Endothelial cell of umbilical vein (primary cell): ENCODE measurements around the gene DBR1. TPM values are rescaled to one million over a fixed set of nuclear protein-coding genes. Genes with fewer than 3 reads are reported as not detected.

Experiments
- BruUV-seq: library from RNA; stranded (reverse); fragments of 400-500 nt; replicated peaks from 2 replicates; lab custom pipeline; 2021; lab: Mats Ljungman, UMichigan
- CTCF ChIA-PET: fragments of 300-600, 350-600 bp; sonication (Branson Sonifier 250); formaldehyde crosslinking; loops from one replicate; lab custom pipeline; 2021; ENCODE audit warnings: antibody characterized with exemption, inconsistent platforms; lab: Charles Lee
- POLR2A ChIA-PET: fragments of 300-600, 350-600 bp; sonication (Branson Sonifier 250); formaldehyde crosslinking; loops from one replicate; lab custom pipeline; 2021; ENCODE audit warnings: antibody characterized with exemption, inconsistent platforms; lab: Charles Lee
- DNase-seq: peaks from one replicate; pipeline ENCODE4 v3.0.0-alpha.2; 2011; ENCODE audit warnings: low read depth, low spot score
- FAIRE-seq: peaks from 2 replicates; lab custom pipeline; 2011; peaks lifted over from hg19 to GRCh38; lab: Jason Lieb, UNC
- H2AFZ ChIP-seq: 2 replicates; pipeline ENCODE4 v1.6.0; 2012; ENCODE audit warnings: low read depth, low read length, control low read depth, inconsistent platforms
- H3K27ac ChIP-seq: 2 replicates; pipeline ENCODE4 v1.5.1; 2011; ENCODE audit warnings: low read depth, mild to moderate bottlenecking, control low read depth, low read length, moderate library complexity; ENCODE audit not compliant: insufficient read depth
- H3K27me3 ChIP-seq, 2 experiments: 2 replicates each; pipeline versions ENCODE4 v1.6.0 to v1.6.1; 2011; ENCODE audit warnings: low read length in 2 of 2, mixed read lengths in 1 of 2; ENCODE audit not compliant: control insufficient read depth in 2 of 2, insufficient read depth in 2 of 2
- H3K36me3 ChIP-seq, 2 experiments: 2 replicates in 1 of 2; 3 replicates in 1 of 2; pipeline ENCODE4 v1.5.1; 2011; ENCODE audit warnings: low read length in 2 of 2, mild to moderate bottlenecking in 1 of 2, moderate library complexity in 1 of 2; ENCODE audit not compliant: control insufficient read depth in 2 of 2, insufficient read depth in 2 of 2; ENCODE audit errors: extremely low read depth in 1 of 2
- H3K4me1 ChIP-seq: 3 replicates; pipeline ENCODE4 v1.5.1; 2011; ENCODE audit warnings: mild to moderate bottlenecking, low read length; ENCODE audit not compliant: control insufficient read depth, insufficient read depth; ENCODE audit errors: extremely low read depth
- H3K4me2 ChIP-seq: 2 replicates; pipeline ENCODE4 v1.6.1; 2011; ENCODE audit warnings: low read length, control low read depth, mixed read lengths; ENCODE audit not compliant: insufficient read depth
- H3K4me3 ChIP-seq, 3 experiments: fragments of 200-600 bp in 1 of 3; sonication (generic), shearing (Covaris generic) in 1 of 3; replicated peaks in 1 of 3; 2 replicates each; pipeline ENCODE4 v1.5.1; 2011 to 2016; ENCODE audit warnings: control low read depth in 3 of 3, low read length in 3 of 3, mild to moderate bottlenecking in 2 of 3, inconsistent platforms in 1 of 3, low read depth in 1 of 3, moderate library complexity in 1 of 3; ENCODE audit not compliant: insufficient read depth in 1 of 3
- H3K79me2 ChIP-seq: 2 replicates; pipeline ENCODE4 v1.6.0; 2012; ENCODE audit warnings: low read length, inconsistent platforms; ENCODE audit not compliant: control insufficient read depth, insufficient read depth
- H3K9ac ChIP-seq: replicated peaks from 2 replicates; pipeline ENCODE3; 2011; ENCODE audit warnings: low read length, control low read depth; ENCODE audit not compliant: insufficient read depth; ENCODE audit errors: extremely low read depth
- H3K9me1 ChIP-seq: replicated peaks from 3 replicates; pipeline ENCODE4 v1.6.0; 2011; ENCODE audit warnings: mild to moderate bottlenecking, low read length; ENCODE audit not compliant: control insufficient read depth, insufficient read depth; ENCODE audit errors: extremely low read depth
- H3K9me3 ChIP-seq: replicated peaks from 2 replicates; pipeline ENCODE4 v1.5.1; 2012; ENCODE audit warnings: low read length, inconsistent platforms; ENCODE audit not compliant: control insufficient read depth, insufficient read depth
- H4K20me1 ChIP-seq: replicated peaks from 2 replicates; pipeline ENCODE3; 2011; ENCODE audit warnings: mild to moderate bottlenecking, low read length; ENCODE audit not compliant: control insufficient read depth, insufficient read depth; ENCODE audit errors: extremely low read depth
- FOS ChIP-seq: IDR thresholded peaks from 2 replicates; pipeline ENCODE4 v1.6.1; 2011; ENCODE audit warnings: mild to moderate bottlenecking, low read length, moderate library complexity, borderline replicate concordance; ENCODE audit not compliant: insufficient read depth
- JUN ChIP-seq: IDR thresholded peaks from 2 replicates; pipeline ENCODE4 v1.6.1; 2011; ENCODE audit warnings: borderline replicate concordance, low read depth; ENCODE audit not compliant: insufficient read length, insufficient read depth
- MAX ChIP-seq: IDR thresholded peaks from 2 replicates; pipeline ENCODE4 v1.6.1; 2011; ENCODE audit not compliant: insufficient read depth, insufficient read length
- MYC ChIP-seq: IDR thresholded peaks from one replicate; pipeline ENCODE4 v1.6.1; 2011; ENCODE audit warnings: mild to moderate bottlenecking, low read depth, low read length
- POLR2A ChIP-seq: IDR thresholded peaks from 2 replicates; pipeline ENCODE4 v1.6.1; 2012; ENCODE audit warnings: low read depth, mild to moderate bottlenecking, control low read depth, low read length
- POLR2AphosphoS5 ChIP-seq: IDR thresholded peaks from 2 replicates; pipeline ENCODE4 v1.6.1; 2012; ENCODE audit warnings: low read depth, mild to moderate bottlenecking, control low read depth, low read length, moderate library complexity; ENCODE audit not compliant: insufficient read depth
- dilution Hi-C: fragments of 300-500 bp; cut with MboI; formaldehyde crosslinking; loops from one replicate; pipeline ENCODE4 v1.15.0; 2019; ENCODE audit warnings: low sequenced_read_pairs; ENCODE audit not compliant: extremely low pct_ligation_motif_present
- intact Hi-C: fragments of 100-400 bp; cut with micrococcal nuclease; formaldehyde crosslinking; loops from one replicate; pipeline ENCODE4 v1.10.0; 2022
- polyA plus RNA-seq, 4 experiments: library from polyadenylated mRNA; depleted of rRNA in 3 of 4; stranded (reverse) in 3 of 4; unstranded in 1 of 4; fragments of >200 nt; gene quantifications; 2 replicates each; pipeline versions ENCODE4 v1.2.1 to v1.2.3, GENCODE V29; 2011 to 2012; ENCODE audit warnings: missing spikeins in 1 of 4
- total RNA-seq: library from RNA; stranded (reverse); gene quantifications from 2 replicates; pipeline ENCODE4 v1.2.3, GENCODE V29; 2021
- TF ChIP-seq, protein P1 (sequence below), 2 donors: IDR thresholded peaks; 1 replicate in 1 of 2; 2 replicates in 1 of 2; pipeline ENCODE4 v1.5.1; 2011; ENCODE audit warnings: low read length in 2 of 2, mild to moderate bottlenecking in 2 of 2, moderate library complexity in 2 of 2, control low read depth in 1 of 2, inconsistent platforms in 1 of 2, low read depth in 1 of 2; ENCODE audit not compliant: insufficient read depth in 1 of 2; ENCODE audit errors: extremely low read depth in 1 of 2

DBR1 gene
- total and polyA plus RNA-seq, 2 donors (not counting 3 experiments of a cell fraction or from before 2014, with no cell fraction given), result 10.3 to 17.8 TPM

DNA sequence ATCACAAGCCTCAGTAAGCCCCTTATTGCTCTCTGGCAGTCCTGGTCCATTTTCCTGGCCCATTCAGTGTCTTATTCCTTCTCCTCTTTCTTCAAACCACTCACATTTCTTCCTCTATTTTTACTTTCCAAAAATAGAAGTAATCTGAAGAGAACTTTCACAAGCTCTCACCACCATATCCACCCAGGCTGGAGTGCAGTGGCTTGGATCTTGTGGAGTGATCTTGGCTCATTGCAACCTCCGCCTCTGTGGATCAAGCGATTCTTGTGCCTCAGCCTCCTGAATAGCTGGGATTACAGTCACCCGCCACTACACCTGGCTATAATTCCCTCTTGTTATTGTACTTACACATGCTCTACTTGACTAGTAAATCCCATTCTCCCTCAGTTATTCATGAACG is 29.2 kb upstream of the DBR1 start:
- POLR2A ChIA-PET, result interaction anchor here (1.2 kb wide), 1 partner anchor 17 kb away, joined by 3 read pairs; the partner anchor contains the start of gene ARMC8
- H3K9ac ChIP-seq, result no peak overlapping the region
- no peaks in the 10 kb centered on the region for H3K4me1 ChIP-seq
- peaks cover 94% of the 10 kb centered on the region for H3K79me2 ChIP-seq
- dilution Hi-C loops (no loop called here), intact Hi-C loops (no loop called here)
- BruUV-seq, result no TSS peak
- H3K27me3 ChIP-seq, result no peaks in the 10 kb centered on the region
- H3K36me3 ChIP-seq, result no peaks in the 10 kb centered on the region
- no peak for DNase-seq
- CTCF ChIA-PET, result no interaction called here
- H3K27ac ChIP-seq, result no peak overlapping the region
- TF ChIP-seq POLR2AphosphoS5 (no peak), JUN (no peak), FOS (no peak), MYC (no peak), MAX (no peak), POLR2A (no peak)
- TF ChIP-seq, protein P1, sequence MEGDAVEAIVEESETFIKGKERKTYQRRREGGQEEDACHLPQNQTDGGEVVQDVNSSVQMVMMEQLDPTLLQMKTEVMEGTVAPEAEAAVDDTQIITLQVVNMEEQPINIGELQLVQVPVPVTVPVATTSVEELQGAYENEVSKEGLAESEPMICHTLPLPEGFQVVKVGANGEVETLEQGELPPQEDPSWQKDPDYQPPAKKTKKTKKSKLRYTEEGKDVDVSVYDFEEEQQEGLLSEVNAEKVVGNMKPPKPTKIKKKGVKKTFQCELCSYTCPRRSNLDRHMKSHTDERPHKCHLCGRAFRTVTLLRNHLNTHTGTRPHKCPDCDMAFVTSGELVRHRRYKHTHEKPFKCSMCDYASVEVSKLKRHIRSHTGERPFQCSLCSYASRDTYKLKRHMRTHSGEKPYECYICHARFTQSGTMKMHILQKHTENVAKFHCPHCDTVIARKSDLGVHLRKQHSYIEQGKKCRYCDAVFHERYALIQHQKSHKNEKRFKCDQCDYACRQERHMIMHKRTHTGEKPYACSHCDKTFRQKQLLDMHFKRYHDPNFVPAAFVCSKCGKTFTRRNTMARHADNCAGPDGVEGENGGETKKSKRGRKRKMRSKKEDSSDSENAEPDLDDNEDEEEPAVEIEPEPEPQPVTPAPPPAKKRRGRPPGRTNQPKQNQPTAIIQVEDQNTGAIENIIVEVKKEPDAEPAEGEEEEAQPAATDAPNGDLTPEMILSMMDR (IDR thresholded peaks at IDR 0.05; ENCODE audit: extremely low read depth in 1 of 2, insufficient read depth in 1 of 2, low read depth in 1 of 2, low read length in 2 of 2), result no peak
- peaks cover 17% of the 10 kb centered on the region for H4K20me1 ChIP-seq
- no peak overlapping the region for H3K4me2 ChIP-seq
- no peaks in the 10 kb centered on the region for H3K9me3 ChIP-seq
- FAIRE-seq, result no peak
- no peak overlapping the region for H3K4me3 ChIP-seq
- no peak overlapping the region for H2AFZ ChIP-seq
- H3K9me1 ChIP-seq, result no peaks in the 10 kb centered on the region
